Heart left ventricle (tissue), 16 donors: ENCODE measurements around the gene SYNPO2. TPM values are rescaled to one million over a fixed set of nuclear protein-coding genes. Genes with fewer than 3 reads are reported as not detected.
A peak's percentile ranks its signal among the peaks of the same experiment; 100 is the strongest.

ENCODE experiments used
- ATAC-seq, 4 donors: fragments of 200-7000 bp; cut with Tn5 transposase; one replicate each; pipeline ENCODE4 v1.9.1; 2020 to 2022; ENCODE audit warnings: moderate library complexity in 4 of 4, mild to moderate bottlenecking in 3 of 4, moderate number of reproducible peaks in 1 of 4
- DNase-seq, 5 donors: peaks; one replicate each; pipeline ENCODE4 v3.0.0-alpha.2; 2020
- H3K27ac ChIP-seq, 12 donors: fragments of 200-600 bp; sonication (generic) in 4 of 12; one replicate each; pipeline versions ENCODE4 v1.5.0 to v1.8.0; 2016 to 2022; ENCODE audit warnings: mild to moderate bottlenecking in 2 of 12
- H3K27me3 ChIP-seq, 9 donors: fragments of 200-600 bp; sonication (generic) in 2 of 9; one replicate each; pipeline versions ENCODE4 v1.5.1 to v1.8.0; 2016 to 2022; ENCODE audit warnings: mild to moderate bottlenecking in 3 of 9
- H3K36me3 ChIP-seq, 9 donors: fragments of 200-600 bp; sonication (generic) in 2 of 9; one replicate each; pipeline versions ENCODE4 v1.5.0 to v1.8.0; 2018 to 2022; ENCODE audit warnings: mild to moderate bottlenecking in 2 of 9
- H3K4me1 ChIP-seq, 12 donors: fragments of 200-600 bp; sonication (generic) in 4 of 12; one replicate each; pipeline versions ENCODE4 v1.5.0 to v1.8.0; 2016 to 2022; ENCODE audit warnings: mild to moderate bottlenecking in 3 of 12
- H3K4me3 ChIP-seq, 12 donors: fragments of 200-600 bp; sonication (generic) in 4 of 12; one replicate each; pipeline versions ENCODE4 v1.5.0 to v1.8.0; 2017 to 2022; ENCODE audit warnings: mild to moderate bottlenecking in 9 of 12, moderate library complexity in 4 of 12
- H3K9me3 ChIP-seq, 12 donors: fragments of 200-600 bp; sonication (generic) in 4 of 12; one replicate each; pipeline versions ENCODE4 v1.5.0 to v1.8.0; 2016 to 2022; ENCODE audit warnings: mild to moderate bottlenecking in 1 of 12
- CTCF ChIP-seq, 12 donors: fragments of 200-600 bp; sonication (generic) in 4 of 12; IDR thresholded peaks; one replicate each; pipeline versions ENCODE4 v1.5.0 to v1.8.0; 2018 to 2022; ENCODE audit warnings: antibody characterized with exemption in 12 of 12, mild to moderate bottlenecking in 5 of 12
- POLR2A ChIP-seq, 2 donors: fragments of 450-650 bp; IDR thresholded peaks; one replicate each; pipeline ENCODE4 v1.6.1; 2017; ENCODE audit warnings: antibody characterized with exemption in 2 of 2, mild to moderate bottlenecking in 2 of 2, moderate library complexity in 2 of 2
- WGBS, 4 donors: extraction: QIAGEN DNeasy Blood & Tissue Kit in 2 of 4; methylation state at CpG; one replicate each; pipeline versions ENCODE4 v1.1.5 to v1.1.7; 2013 to 2018; 5-methylcytosine and 5-hydroxymethylcytosine counted together
- intact Hi-C, 10 donors: fragments of 100-400 bp; cut with DNase I; formaldehyde crosslinking; loops; one replicate each; pipeline versions ENCODE4 v1.11.1 to v1.14.2; 2022
- polyA plus RNA-seq, 2 donors: library from polyadenylated mRNA; stranded (reverse); fragments of 200-250 nt; gene quantifications; one replicate each; pipeline ENCODE4 v1.2.3, GENCODE V29; 2013
- total RNA-seq, 9 donors: library from RNA; depleted of rRNA in 2 of 9; stranded (reverse); fragments of >200 nt in 2 of 9; fragmentation: NEBNext Ultra II Directional in 3 of 9; extraction: Animal tissue kit (Norgen Biotek cat#: 25700) in 3 of 9; gene quantifications; one replicate each; pipeline versions ENCODE4 v1.1.0 to v1.2.4, GENCODE V29; 2016 to 2023
- donor health status: ischemic (EF 13 %, LVEDD 7.1; RV severe dilation, severe dysfunction).
- donor health status: healthy with polysubstance abuse.
- donor health status: DM: no; HTN: yes; CAD: no.
- donor health status: DM: no; HTN: no; CAD: no.
- donor health status: ischemic (EF 25% LVEDD 6.9; RV normal size, moderate dysfunction).
- donor health status: ischemic (EF 25% LVEDD 5.7; RV mildly dilated, moderate dysfunction).
- donor health status: healthy.
- donor health status: DM: yes; HTN: yes; CAD: no.
- donor health status: ischemic (EF 35%, LVEDD 5.7; RV mildly dilated, moderate dysfunction).
- donor health status: nonischemic (EF 11% LVEDD 7.7; RV severe dilation, severe dysfunction).
- donor health status: DM: yes; HTN: yes; CAD: no.
- donor health status: PGD.
- donor health status: ischemic (EF 29% LVEDD 5.4; RV normal size, mild dysfunction).
- donor health status: nonischemic (EF 23%, LVEDD 6.1; RV moderate dilation, normal function).

Gene SYNPO2
- total and polyA plus RNA-seq, 11 donors: 31.2 to 290 (median 231) TPM

- WGBS, 4 donors: 61 to 75% (median 70%) methylated on average over 7 of the region's 7 CpGs
- no peaks in the 10 kb centered on the region for H3K27me3 ChIP-seq
- peak overlapping the region in 11 of 12 donors; percentile 6 to 87 (median 69) for H3K27ac ChIP-seq
- H3K4me1 ChIP-seq: peaks cover 0 to 79% (median 40%) of the 10 kb centered on the region in 12 donors
- no peak overlapping the region for H3K4me3 ChIP-seq
- no peak for TF ChIP-seq POLR2A (IDR thresholded peaks at IDR 0.05)
- no peak for TF ChIP-seq CTCF (IDR thresholded peaks at IDR 0.05)
- no peaks in the 10 kb centered on the region for H3K9me3 ChIP-seq
- DNase-seq (no peak), ATAC-seq (peak; percentile 35 to 68 (median 52))
- H3K36me3 ChIP-seq: no peaks in the 10 kb centered on the region
- intact Hi-C loops: loop anchor here in 6 of 10 donors (5.0 to 10.0 kb wide), 5 partner anchors 38 to 1065 kb away; partner anchors contain the start of gene USP53 (in 1 of the 6)
These were observed 100.7 kb downstream of the SYNPO2 start for GRCh38 chr4:118989098-118990080.

- peaks cover 0 to 78% (median 42%) of the 10 kb centered on the region in 12 donors for H3K4me1 ChIP-seq
- intact Hi-C loops: loop anchor here in 2 of 10 donors (5.0 kb wide), 2 partner anchors 36 to 41 kb away; no protein-coding TSS in a partner anchor
- no peak for TF ChIP-seq POLR2A (IDR thresholded peaks at IDR 0.05)
- no peak for TF ChIP-seq CTCF (IDR thresholded peaks at IDR 0.05)
- DNase-seq (no peak), ATAC-seq (no peak)
- H3K36me3 ChIP-seq: no peaks in the 10 kb centered on the region
- H3K9me3 ChIP-seq: no peaks in the 10 kb centered on the region
- H3K27ac ChIP-seq: peak overlapping the region in 7 of 12 donors; percentile 1 to 87 (median 32)
- no peaks in the 10 kb centered on the region for H3K27me3 ChIP-seq
- 76 to 85% (median 81%) methylated on average over 5 of the region's 5 CpGs for WGBS, 4 donors
- no peak overlapping the region for H3K4me3 ChIP-seq
These were observed 103.0 kb downstream of the SYNPO2 start for GRCh38 chr4:118991686-118992085.

- Histone ChIP-seq H3K9me3 (no peaks in the 10 kb centered on the region), H3K4me1 (peaks cover 0 to 74% (median 41%) of the 10 kb centered on the region in 12 donors), H3K27me3 (no peaks in the 10 kb centered on the region), H3K27ac (peak overlapping the region in 6 of 12 donors; percentile 1 to 87 (median 36)), H3K36me3 (no peaks in the 10 kb centered on the region), H3K4me3 (no peak overlapping the region)
- no peak for TF ChIP-seq CTCF (IDR thresholded peaks at IDR 0.05)
- no peak for TF ChIP-seq POLR2A (IDR thresholded peaks at IDR 0.05)
- WGBS, 4 donors: 71 to 94% (median 86%) methylated on average over 1 of the region's 1 CpG
- ATAC-seq: no peak
- intact Hi-C loops: loop anchor here in 2 of 10 donors (5.0 kb wide), 2 partner anchors 35 to 40 kb away; no protein-coding TSS in a partner anchor
- no peak for DNase-seq
These were observed 103.5 kb downstream of the SYNPO2 start for GRCh38 chr4:118992149-118992548.

- TF ChIP-seq CTCF (IDR thresholded peaks at IDR 0.05): no peak
- no peak for TF ChIP-seq POLR2A (IDR thresholded peaks at IDR 0.05)
- Histone ChIP-seq H3K27me3 (no peaks in the 10 kb centered on the region), H3K9me3 (no peaks in the 10 kb centered on the region), H3K4me3 (no peak overlapping the region), H3K4me1 (peaks cover 0 to 68% (median 35%) of the 10 kb centered on the region in 12 donors), H3K36me3 (no peaks in the 10 kb centered on the region), H3K27ac (peak overlapping the region in 8 of 12 donors; percentile 12 to 89 (median 56))
- intact Hi-C loops: loop anchor here in 2 of 10 donors (5.0 kb wide), 2 partner anchors 34 to 39 kb away; no protein-coding TSS in a partner anchor
- no peak for ATAC-seq
- DNase-seq: no peak
- 93 to 97% (median 95%) methylated on average over 2 of the region's 2 CpGs for WGBS, 4 donors
These were observed 104.7 kb downstream of the SYNPO2 start for GRCh38 chr4:118993333-118993732.
